Measurements from ENCODE around the gene CLEC16A. TPM values are rescaled to one million over a fixed set of nuclear protein-coding genes. Genes with fewer than 3 reads are reported as not detected.
"Not testable (repeated sequence)": the region's sequence is repeated elsewhere in the genome, so short reads cannot be mapped to it uniquely, and the experiment has no call there.

CLEC16A gene
- total RNA-seq, 1 donor from 2014 or later: 33.4 TPM

DNA sequence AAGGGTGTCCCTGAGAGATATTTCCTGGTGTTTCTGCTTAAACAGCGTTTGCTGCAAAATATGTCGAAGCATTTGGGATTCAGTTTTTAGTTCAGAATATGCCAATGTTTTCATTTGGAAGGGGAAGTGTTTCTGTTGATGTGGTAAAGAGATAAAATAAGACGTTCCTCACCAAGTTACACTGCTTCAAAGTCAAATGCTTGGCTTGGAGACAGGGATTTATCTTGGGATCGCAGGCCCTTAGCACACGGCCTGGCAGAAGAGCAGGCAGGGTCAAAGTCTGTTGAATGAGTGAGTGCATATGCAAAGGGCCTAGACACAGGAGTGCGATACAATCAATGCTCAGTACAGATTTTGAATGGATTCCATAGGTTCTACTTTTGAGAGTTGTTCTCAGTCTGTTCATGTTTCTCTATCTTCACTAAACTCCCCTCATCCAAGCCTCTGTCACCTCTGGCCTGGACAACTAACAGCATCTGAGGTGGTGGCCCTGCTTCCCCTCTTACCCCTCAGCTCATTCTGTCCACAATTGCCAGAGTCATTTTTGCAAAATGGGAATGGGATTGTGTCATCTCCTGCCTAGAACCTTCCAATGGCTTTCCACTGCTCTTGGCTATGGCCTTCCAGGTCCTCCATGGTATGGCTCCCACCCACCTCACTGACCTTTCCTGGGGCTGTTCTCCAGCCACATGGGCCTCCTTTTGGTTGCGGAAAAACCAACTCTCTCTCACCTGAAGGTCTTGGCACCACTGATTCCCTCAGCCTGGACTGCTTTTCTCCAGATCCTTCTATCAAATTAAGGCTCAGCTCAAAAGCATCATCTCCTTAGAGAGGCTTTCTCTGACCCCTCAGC lies 5.3 kb upstream of the CLEC16A start:
- Mint-ChIP-seq H3K9me3 (no peaks in the 10 kb centered on the region), H3K36me3 (peaks cover 11% of the 10 kb centered on the region), H3K4me3 (peak overlapping the region; percentile 95), H3K27ac (no peak overlapping the region), H3K27me3 (no peaks in the 10 kb centered on the region), H3K4me1 (ENCODE audit: unreplicated experiment) (peaks cover 34% of the 10 kb centered on the region)
- TF ChIP-seq, protein P1, sequence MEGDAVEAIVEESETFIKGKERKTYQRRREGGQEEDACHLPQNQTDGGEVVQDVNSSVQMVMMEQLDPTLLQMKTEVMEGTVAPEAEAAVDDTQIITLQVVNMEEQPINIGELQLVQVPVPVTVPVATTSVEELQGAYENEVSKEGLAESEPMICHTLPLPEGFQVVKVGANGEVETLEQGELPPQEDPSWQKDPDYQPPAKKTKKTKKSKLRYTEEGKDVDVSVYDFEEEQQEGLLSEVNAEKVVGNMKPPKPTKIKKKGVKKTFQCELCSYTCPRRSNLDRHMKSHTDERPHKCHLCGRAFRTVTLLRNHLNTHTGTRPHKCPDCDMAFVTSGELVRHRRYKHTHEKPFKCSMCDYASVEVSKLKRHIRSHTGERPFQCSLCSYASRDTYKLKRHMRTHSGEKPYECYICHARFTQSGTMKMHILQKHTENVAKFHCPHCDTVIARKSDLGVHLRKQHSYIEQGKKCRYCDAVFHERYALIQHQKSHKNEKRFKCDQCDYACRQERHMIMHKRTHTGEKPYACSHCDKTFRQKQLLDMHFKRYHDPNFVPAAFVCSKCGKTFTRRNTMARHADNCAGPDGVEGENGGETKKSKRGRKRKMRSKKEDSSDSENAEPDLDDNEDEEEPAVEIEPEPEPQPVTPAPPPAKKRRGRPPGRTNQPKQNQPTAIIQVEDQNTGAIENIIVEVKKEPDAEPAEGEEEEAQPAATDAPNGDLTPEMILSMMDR (conservative IDR thresholded peaks at IDR 0.05): no peak
- no peak for DNase-seq (ENCODE audit: extremely low spot score, unreplicated experiment)

DNA sequence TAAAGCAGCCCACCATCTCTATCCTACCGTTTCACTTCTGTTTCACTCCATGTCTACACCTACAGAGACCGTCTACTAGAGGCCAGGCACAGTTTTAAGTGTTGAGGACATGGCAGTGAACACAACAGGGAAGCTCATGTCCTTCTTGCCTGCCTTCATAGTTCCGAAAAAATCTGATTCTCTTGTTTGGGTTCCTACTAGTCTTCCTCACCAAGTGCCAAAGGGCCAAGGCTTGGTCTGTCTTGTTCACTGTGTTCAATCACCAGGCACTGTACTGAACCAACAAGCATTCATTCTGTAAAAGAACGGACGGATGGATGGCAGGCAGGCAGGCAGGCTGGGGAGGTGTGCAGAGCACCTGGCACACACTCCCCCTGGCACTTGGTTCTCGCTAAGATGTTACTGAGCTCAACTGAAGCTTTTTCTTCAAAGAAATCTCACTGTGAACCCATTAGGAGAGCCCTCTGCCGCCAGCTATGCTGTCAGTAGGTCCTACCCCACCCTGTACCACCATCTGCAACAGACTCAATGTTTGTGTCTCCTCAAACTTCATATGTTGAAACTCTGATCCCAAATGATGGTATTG lies 4.6 kb upstream of the CLEC16A start:
- no peak overlapping the region for H3K27ac Mint-ChIP-seq
- no peaks in the 10 kb centered on the region for H3K27me3 Mint-ChIP-seq
- DNase-seq (ENCODE audit: extremely low spot score, unreplicated experiment): no peak
- peaks cover 11% of the 10 kb centered on the region for H3K36me3 Mint-ChIP-seq
- H3K4me1 Mint-ChIP-seq (ENCODE audit: unreplicated experiment): peaks cover 38% of the 10 kb centered on the region
- H3K4me3 Mint-ChIP-seq: peak overlapping the region; percentile 95
- H3K9me3 Mint-ChIP-seq: no peaks in the 10 kb centered on the region
- TF ChIP-seq, protein P1 (conservative IDR thresholded peaks at IDR 0.05): no peak

DNA sequence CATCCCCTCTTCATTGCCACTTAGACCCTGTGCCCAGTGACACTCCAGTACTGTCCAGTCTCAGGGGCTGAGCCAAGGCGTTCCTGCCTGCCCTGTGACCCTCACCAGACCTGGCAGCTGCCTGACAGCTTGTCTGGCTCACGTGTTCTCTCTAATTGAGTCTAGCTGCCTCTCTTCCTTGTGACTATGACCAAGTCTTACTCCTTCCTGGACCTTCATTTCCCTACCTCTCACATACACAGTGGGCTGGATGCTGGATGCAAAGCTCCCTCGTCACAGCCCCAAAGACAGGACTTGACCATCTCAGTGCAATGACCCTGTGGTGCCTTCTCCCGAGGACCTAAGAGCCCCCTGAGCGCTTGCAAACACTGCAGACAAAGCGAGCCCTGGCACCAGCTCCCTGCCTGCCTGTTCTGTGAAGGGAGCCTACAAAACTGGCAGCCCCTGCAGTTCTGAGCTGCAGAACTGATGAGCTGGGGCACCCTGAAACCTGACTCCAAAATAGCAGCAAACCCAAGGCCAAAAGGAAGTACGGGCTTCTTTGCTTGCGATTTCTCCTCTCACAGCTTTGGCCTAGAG lies 3.8 kb upstream of the CLEC16A start:
- TF ChIP-seq, protein P1 (conservative IDR thresholded peaks at IDR 0.05): no peak
- H3K4me3 Mint-ChIP-seq: peak overlapping the region; percentile 95
- peaks cover 11% of the 10 kb centered on the region for H3K36me3 Mint-ChIP-seq
- peak overlapping the region; percentile 43 for H3K27ac Mint-ChIP-seq
- no peaks in the 10 kb centered on the region for H3K9me3 Mint-ChIP-seq
- DNase-seq (ENCODE audit: extremely low spot score, unreplicated experiment): no peak
- peaks cover 44% of the 10 kb centered on the region for H3K4me1 Mint-ChIP-seq (ENCODE audit: unreplicated experiment)
- no peaks in the 10 kb centered on the region for H3K27me3 Mint-ChIP-seq

DNA sequence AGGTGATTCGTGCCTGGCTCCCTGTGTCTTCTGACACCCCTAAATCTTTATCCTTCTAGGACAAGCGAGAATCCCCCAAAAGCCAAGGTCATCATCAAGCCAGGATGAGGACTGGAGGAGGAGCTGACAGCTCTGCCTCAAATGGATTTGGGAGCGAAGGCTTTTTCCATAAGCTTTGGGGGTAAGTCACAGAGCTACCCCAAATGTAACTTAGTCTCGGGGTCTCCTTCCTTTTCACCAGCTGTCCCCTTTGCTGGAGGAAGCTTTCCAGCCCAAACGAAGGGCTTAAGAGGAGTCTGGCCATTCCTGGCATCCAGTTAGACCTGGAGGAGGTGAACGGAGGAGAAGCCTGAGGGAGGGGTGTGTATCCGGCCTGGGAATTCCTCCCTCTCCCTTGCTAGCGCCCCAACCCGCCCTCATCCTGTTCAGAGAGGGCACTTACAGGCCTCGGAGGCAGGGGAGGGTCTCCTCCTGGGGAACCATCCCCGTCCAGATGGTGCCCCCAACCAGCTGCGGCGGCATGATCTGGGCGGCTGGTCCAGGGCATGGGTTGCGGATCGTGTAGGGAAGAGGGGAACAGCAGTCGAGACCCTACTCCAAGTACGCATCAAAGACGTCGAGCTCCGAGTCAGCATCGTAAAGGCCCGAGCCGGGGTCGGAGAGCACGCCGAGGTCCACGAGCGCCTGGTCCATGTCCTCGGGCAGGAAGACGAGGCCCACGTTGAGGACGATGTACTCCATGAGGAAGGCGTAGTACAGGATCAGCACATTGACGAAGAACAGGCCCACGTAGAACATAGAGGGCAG lies 3.0 kb upstream of the CLEC16A start:
- H3K27me3 Mint-ChIP-seq: no peaks in the 10 kb centered on the region
- TF ChIP-seq, protein P1 (conservative IDR thresholded peaks at IDR 0.05): no peak
- H3K4me1 Mint-ChIP-seq (ENCODE audit: unreplicated experiment): peaks cover 51% of the 10 kb centered on the region
- H3K9me3 Mint-ChIP-seq: no peaks in the 10 kb centered on the region
- H3K36me3 Mint-ChIP-seq: peaks cover 11% of the 10 kb centered on the region
- peak overlapping the region; percentile 81 for H3K27ac Mint-ChIP-seq
- DNase-seq (ENCODE audit: extremely low spot score, unreplicated experiment): no peak
- peak overlapping the region; percentile 95 for H3K4me3 Mint-ChIP-seq

DNA sequence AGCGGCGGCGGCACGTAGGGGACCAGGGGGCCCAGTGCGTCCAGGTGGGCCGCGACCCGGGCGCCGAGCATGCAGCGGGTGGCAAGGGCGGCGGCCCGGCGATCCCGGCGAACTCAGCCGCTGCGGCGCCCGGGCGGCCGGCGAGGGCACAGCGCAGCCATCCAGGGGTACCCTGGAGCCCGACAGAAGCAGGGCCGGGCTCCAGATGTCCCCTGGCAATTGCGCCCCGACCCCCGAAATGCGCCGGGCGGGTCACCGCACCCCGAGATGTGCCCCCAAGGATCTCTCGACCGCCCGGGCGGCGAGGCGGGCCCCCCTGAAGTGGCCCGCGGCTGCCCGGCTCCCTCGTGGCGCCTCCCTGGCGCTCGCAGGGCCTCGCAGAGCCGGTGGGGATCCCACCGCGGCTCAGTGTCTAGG lies 2.4 kb upstream of the CLEC16A start:
- not testable (repeated sequence) for H3K27me3 Mint-ChIP-seq; DNase-seq (ENCODE audit: extremely low spot score, unreplicated experiment); H3K9me3 Mint-ChIP-seq
- peaks cover 52% of the 10 kb centered on the region for H3K4me1 Mint-ChIP-seq (ENCODE audit: unreplicated experiment)
- H3K27ac Mint-ChIP-seq: peak overlapping the region; percentile 81
- peaks cover 11% of the 10 kb centered on the region for H3K36me3 Mint-ChIP-seq
- peak overlapping the region; percentile 95 for H3K4me3 Mint-ChIP-seq

All from type B pancreatic cell (in vitro differentiated cells).